ENCODE measurements around the gene PRKAR1B. TPM values are rescaled to one million over a fixed set of nuclear protein-coding genes. Genes with fewer than 3 reads are reported as not detected.

The PRKAR1B gene
- total RNA-seq, 2 donors from 2014 or later, result 2.0 to 3.4 TPM

DNA sequence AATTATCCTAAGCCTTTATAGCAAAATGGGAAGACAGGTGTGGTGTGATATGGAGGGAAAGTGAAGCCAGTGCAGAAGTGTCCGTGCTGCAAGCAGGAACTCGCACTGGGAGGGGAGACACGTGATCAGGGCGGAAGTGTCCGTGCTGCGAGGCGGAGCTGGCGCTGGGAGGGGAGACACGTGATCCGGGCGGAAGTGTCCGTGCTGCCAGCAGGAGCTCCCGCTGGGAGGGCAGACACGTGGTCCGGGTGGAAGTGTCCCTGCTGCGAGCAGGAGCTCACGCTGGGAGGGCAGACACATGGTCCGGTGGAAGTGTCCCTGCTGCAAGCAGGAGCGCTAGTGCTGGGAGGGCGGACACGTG, 40.5 kb upstream of the PRKAR1B start:
- Histone ChIP-seq H3K36me3 (replicated peaks in 1 of 2; ENCODE audit: insufficient read depth in 1 of 2, low read depth in 2 of 2) (peaks cover 8 to 25% of the 10 kb centered on the region in 2 donors), H3K27me3 (no peaks in the 10 kb centered on the region), H3K27ac (no peak overlapping the region), H3K4me3 (no peak overlapping the region), H3K4me1 (peaks cover 29% of the 10 kb centered on the region), H3K9me3 (no peaks in the 10 kb centered on the region)
- intact Hi-C loops (cut with DNase I), result no loop called here
- ATAC-seq, result no peak
- 82 to 95% methylated on average over 20 to 21 of the region's 21 CpGs for WGBS, 2 donors
- TF ChIP-seq POLR2A (IDR thresholded peaks at IDR 0.05), result no peak
- TF ChIP-seq, protein P1, sequence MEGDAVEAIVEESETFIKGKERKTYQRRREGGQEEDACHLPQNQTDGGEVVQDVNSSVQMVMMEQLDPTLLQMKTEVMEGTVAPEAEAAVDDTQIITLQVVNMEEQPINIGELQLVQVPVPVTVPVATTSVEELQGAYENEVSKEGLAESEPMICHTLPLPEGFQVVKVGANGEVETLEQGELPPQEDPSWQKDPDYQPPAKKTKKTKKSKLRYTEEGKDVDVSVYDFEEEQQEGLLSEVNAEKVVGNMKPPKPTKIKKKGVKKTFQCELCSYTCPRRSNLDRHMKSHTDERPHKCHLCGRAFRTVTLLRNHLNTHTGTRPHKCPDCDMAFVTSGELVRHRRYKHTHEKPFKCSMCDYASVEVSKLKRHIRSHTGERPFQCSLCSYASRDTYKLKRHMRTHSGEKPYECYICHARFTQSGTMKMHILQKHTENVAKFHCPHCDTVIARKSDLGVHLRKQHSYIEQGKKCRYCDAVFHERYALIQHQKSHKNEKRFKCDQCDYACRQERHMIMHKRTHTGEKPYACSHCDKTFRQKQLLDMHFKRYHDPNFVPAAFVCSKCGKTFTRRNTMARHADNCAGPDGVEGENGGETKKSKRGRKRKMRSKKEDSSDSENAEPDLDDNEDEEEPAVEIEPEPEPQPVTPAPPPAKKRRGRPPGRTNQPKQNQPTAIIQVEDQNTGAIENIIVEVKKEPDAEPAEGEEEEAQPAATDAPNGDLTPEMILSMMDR (IDR thresholded peaks at IDR 0.05), result no peak
- no peak for DNase-seq

DNA sequence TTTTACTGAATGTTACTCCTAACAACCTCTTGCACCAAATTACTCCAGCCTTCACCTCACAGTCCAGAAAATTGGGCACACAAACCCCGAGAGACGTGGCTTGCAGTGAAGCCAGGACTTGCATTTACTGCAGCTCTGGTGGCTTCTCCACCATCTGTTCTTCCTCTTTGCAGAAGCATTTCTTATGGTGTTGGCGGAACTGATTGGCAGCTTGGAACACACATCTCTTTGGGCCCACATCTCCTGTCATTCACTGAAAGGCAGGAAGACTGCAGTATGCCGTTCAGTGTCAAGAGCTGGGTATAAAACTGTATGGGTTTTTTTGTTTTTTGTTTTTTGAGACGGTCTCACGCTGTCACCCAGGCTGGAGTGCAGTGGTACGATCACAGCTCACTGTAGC, 38.3 kb upstream of the PRKAR1B start:
- ATAC-seq (no peak), DNase-seq (no peak)
- intact Hi-C loops (cut with DNase I), result no loop called here
- H3K4me1 ChIP-seq, result peaks cover 7% of the 10 kb centered on the region
- no peak overlapping the region for H3K27ac ChIP-seq
- H3K9me3 ChIP-seq, result no peaks in the 10 kb centered on the region
- H3K36me3 ChIP-seq (replicated peaks in 1 of 2; ENCODE audit: insufficient read depth in 1 of 2, low read depth in 2 of 2), result peaks cover 8 to 29% of the 10 kb centered on the region in 2 donors
- WGBS, 2 donors, result 87 to 95% methylated on average over 7 of the region's 7 CpGs
- TF ChIP-seq, protein P1 (IDR thresholded peaks at IDR 0.05), result no peak
- TF ChIP-seq POLR2A (IDR thresholded peaks at IDR 0.05), result no peak
- no peaks in the 10 kb centered on the region for H3K27me3 ChIP-seq
- no peak overlapping the region for H3K4me3 ChIP-seq

DNA sequence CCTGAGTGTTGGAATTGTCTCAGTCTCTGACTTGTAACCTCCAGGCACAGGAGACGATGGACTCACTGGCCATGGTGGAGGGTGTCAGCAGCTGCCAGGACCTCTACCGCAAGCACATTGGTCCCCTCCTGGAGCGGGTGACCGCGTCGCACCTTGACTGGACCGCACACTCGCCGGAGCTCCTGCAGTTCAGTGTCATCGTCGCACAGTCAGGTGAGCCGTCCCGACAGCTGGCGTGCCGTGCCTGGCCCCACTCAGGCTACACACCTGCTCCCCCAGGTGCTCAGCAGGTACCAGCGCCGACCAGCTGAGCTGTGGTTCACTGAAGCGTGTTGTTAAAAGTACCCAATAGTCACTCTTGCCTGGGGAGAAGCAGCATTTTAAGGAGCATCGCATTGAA, 36.7 kb upstream of the PRKAR1B start:
- DNase-seq (no peak), ATAC-seq (no peak)
- peaks cover 8 to 34% of the 10 kb centered on the region in 2 donors for H3K36me3 ChIP-seq (replicated peaks in 1 of 2; ENCODE audit: insufficient read depth in 1 of 2, low read depth in 2 of 2)
- H3K4me3 ChIP-seq, result no peak overlapping the region
- no peak overlapping the region for H3K27ac ChIP-seq
- H3K4me1 ChIP-seq, result no peaks in the 10 kb centered on the region
- TF ChIP-seq POLR2A (IDR thresholded peaks at IDR 0.05), result no peak
- TF ChIP-seq, protein P1 (IDR thresholded peaks at IDR 0.05), result no peak
- no peaks in the 10 kb centered on the region for H3K27me3 ChIP-seq
- no peaks in the 10 kb centered on the region for H3K9me3 ChIP-seq
- intact Hi-C loops (cut with DNase I), result no loop called here
- WGBS, 2 donors, result 80 to 95% methylated on average over 1 to 19 of the region's 19 CpGs

DNA sequence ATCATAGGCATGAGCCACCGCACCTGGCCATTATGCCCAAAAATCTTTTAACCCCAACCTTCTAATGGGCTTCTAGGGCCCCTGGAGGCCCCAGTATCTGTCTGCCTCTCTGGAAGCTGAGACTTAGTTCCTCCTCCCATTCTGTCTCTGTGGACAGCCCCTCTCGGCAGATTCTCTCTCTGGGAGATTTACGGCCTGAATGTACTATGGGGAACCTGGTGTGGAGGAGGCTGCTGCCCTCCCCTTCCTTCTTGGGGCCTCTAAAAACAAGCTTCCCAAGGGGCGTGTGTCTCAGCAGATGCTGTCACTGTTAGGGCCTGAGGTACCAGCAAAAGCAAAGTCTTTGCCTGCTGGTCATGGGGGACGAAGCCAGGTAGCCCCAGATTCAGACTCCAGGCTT, 35.8 kb upstream of the PRKAR1B start:
- Histone ChIP-seq H3K9me3 (no peaks in the 10 kb centered on the region), H3K27ac (no peak overlapping the region), H3K36me3 (replicated peaks in 1 of 2; ENCODE audit: insufficient read depth in 1 of 2, low read depth in 2 of 2) (peaks cover 8 to 34% of the 10 kb centered on the region in 2 donors), H3K4me3 (no peak overlapping the region), H3K4me1 (no peaks in the 10 kb centered on the region), H3K27me3 (no peaks in the 10 kb centered on the region)
- DNase-seq, result no peak
- ATAC-seq, result no peak
- TF ChIP-seq, protein P1 (IDR thresholded peaks at IDR 0.05), result no peak
- no peak for TF ChIP-seq POLR2A (IDR thresholded peaks at IDR 0.05)
- intact Hi-C loops (cut with DNase I), result no loop called here
- WGBS, 2 donors, result 69 to 83% methylated on average over 3 to 5 of the region's 5 CpGs

DNA sequence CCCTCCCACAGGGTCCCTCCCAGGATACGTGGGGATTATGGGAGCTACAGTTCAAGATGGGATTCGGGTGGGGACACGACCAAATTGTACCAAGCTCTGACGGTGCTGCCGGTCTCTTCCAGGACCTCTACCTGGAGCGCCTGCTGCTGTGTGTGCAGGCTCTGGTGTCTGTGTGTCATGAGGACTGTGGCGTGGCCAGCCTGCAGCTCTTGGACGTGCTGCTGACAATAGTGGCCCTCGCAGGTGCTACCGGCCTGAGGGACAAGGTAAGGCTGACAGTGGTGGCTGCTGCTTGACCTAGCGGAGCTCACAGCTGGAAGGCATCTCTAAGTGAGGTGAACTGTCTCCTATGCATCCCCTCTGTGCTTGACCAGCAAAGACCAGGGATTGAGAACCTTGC, 34.5 kb upstream of the PRKAR1B start:
- WGBS, 2 donors, result 94% methylated on average over 10 of the region's 11 CpGs; no CpG with 5 or more reads in 1 of the 2 donors
- TF ChIP-seq, protein P1 (IDR thresholded peaks at IDR 0.05), result no peak
- TF ChIP-seq POLR2A (IDR thresholded peaks at IDR 0.05), result no peak
- Histone ChIP-seq H3K4me1 (no peaks in the 10 kb centered on the region), H3K27me3 (no peaks in the 10 kb centered on the region), H3K27ac (no peak overlapping the region), H3K9me3 (no peaks in the 10 kb centered on the region), H3K4me3 (no peak overlapping the region), H3K36me3 (replicated peaks in 1 of 2; ENCODE audit: insufficient read depth in 1 of 2, low read depth in 2 of 2) (peaks cover 8 to 43% of the 10 kb centered on the region in 2 donors)
- DNase-seq (no peak), ATAC-seq (no peak)
- intact Hi-C loops (cut with DNase I), result no loop called here
